Activated CD8-positive, alpha-beta memory T cell treated with anti-CD3 and anti-CD28 coated beads for 48 hours (primary cell): ENCODE measurements around the gene KRTAP9-2.
"Not testable (repeated sequence)": the region's sequence is repeated elsewhere in the genome, so short reads cannot be mapped to it uniquely, and the experiment has no call there.

Experiments used
- DNase-seq, 3 experiments: peaks; one replicate each; pipeline ENCODE4 v3.0.0-alpha.2; 2020; ENCODE audit warnings: low read depth in 2 of 3, low spot score in 2 of 3

KRTAP9-2 gene, protein sequence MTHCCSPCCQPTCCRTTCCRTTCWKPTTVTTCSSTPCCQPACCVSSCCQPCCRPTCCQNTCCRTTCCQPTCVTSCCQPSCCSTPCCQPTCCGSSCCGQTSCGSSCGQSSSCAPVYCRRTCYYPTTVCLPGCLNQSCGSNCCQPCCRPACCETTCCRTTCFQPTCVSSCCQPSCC

DNA sequence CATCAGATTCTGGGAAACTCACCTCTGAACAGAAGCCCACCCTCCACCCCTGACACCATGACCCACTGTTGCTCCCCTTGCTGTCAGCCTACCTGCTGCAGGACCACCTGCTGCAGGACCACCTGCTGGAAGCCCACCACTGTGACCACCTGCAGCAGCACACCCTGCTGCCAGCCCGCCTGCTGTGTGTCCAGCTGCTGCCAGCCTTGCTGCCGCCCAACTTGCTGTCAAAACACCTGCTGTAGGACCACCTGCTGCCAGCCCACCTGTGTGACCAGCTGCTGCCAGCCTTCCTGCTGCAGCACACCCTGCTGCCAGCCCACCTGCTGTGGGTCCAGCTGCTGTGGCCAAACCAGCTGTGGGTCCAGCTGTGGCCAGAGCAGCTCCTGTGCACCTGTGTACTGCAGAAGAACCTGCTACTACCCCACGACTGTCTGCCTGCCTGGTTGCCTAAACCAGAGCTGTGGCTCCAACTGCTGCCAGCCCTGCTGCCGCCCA lies at the start of gene KRTAP9-2:
KRTAP9-2 (plus strand) TSS at position 51 of the 498 bp plus-strand sequence; CDS start at position 58, 7 bp downstream.
- not testable (repeated sequence) for DNase-seq

DNA sequence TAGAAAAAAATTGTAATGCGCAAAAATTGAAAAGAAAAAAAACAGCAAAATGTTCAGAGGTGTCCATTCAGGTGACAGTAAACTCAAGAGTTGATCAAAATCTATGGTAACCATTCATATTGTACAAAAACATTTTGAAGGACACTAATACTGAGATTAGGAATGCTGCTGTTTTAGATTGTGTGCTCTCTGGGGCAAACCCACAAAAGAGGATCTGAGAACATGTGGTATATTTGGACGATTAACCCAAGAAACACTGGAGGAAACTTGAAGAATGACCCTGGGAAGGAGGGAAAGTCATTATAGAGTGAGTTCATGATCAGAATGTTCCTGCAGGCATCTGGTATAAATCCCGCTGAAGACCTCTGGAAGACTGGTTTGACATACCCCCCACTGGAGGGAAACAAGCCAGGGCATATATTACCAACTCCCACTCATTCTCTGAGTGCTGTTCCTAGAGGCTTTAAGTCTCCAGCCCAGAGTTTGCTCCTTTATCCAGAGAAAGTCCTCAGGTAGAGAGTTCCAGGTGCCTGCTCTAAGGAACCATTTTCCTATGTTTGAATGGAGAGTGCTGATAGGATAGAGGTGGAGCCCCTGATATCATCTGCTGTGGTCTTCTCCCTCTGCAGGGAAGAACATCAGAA lies 49.6 kb upstream of the KRTAP9-2 start:
- DNase-seq = no peak

DNA sequence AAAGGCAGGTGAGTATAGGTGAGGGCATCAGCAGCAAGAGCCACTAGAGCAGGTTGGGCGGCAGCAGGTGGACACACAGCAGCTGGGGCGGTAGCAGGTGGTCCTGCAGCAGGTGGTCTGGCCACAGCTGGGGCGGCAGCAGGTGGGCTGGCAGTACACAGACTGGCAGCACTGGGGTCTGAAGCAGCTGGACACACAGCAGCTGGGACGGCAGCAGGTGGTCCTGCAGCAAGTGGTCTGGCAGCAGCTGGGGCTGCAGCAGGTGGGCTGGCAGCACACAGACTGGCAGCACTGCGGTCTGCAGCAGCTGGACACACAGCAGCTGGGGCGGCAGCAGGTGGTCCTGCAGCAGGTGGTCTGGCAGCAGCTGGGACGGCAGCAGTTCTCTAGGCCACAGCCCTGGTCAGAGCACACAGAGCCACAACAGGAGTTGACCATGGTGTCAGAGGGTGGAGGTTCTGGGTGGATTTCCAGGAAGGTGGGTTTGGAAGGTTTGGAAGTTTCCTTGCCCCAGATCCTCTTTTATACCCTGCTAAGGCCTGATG lies 48.6 kb upstream of the KRTAP9-2 start, which contains the start of gene KRTAP4-2:
KRTAP4-2 (minus strand) TSS at position 495 of the 545 bp plus-strand sequence; CDS start at position 438, 57 bp downstream.
- DNase-seq = no peak

DNA sequence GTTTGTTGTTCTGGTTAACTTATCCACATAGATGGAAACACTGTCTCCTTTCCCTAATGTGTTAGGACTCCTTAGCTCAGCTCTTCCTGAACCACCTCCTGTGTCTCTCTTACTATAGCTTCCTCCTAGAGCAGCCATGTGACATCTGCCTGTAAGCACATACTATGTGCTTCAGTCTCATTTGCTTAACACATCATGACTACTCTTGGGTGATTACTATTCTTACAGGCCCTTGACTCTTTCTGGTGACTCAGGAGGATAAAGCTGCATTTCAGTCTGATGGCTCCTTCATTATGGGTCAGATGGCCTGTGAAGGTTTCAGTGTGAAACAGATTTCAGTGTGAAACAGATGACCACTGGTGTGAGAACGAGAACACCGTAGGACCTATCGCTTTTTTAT lies 48.1 kb upstream of the KRTAP9-2 start:
- no peak for DNase-seq

DNA sequence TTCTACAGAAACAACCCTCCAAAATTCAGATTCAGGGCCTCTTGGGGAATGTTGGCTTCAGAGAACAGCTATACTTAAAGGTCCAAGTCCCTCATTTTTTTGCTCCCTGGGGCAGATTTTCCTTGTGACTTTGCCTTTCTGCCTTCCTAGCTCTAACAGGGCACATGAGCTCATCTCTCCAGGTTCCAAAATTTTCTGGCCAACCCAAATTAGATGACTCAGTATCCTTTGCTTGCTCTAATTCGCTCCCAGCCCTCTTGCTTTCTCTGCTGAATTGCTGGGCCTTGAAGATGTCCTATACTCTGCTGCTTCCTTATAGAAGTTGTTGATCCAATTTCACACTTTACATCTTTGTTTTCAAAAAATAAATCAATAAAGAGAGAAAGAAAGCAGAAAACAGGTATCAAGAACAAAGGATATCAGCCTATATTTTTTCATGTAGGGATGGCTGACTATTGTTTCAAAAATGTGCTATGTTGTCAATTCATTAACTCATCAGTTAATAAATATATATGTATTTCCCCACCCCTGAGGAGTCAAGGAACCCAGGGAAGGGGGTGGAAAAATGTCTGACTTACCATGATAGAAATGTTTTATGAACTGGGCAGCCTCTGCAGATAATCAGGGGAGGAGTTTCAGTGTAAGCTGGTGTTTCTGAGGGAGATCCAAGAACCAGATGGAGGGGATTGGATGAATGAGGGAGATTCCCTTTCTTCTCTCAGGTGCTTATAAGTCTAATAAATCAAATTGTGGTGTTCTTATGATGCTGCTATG lies 47.4 kb upstream of the KRTAP9-2 start:
- DNase-seq = no peak

DNA sequence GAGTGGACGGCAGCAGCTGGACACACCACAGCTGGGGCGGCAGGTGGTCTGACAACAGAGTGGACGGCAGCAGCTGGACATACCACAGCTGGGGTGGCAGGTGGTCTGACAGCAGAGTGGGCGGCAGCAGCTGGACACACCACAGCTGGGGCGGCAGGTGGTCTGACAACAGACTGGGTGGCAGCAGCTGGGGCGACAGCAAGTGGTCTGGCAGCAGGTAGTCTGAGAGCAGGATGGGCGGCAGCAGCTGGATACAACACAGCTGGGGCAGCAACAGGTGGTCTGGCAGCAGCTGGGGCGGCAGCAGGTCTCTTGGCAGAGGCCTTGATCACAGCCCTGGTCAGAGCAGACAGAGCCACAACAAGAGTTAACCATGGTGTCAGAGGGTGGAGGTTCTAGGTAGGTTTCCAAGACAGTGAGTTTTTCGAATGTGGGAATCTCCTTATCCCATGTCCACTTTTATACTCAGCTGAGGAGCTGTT lies 41.9 kb upstream of the KRTAP9-2 start, which contains the start of gene KRTAP4-1:
KRTAP4-1 (minus strand) TSS at position 432 of the 482 bp plus-strand sequence; CDS start at position 375, 57 bp downstream.
- no peak for DNase-seq

DNA sequence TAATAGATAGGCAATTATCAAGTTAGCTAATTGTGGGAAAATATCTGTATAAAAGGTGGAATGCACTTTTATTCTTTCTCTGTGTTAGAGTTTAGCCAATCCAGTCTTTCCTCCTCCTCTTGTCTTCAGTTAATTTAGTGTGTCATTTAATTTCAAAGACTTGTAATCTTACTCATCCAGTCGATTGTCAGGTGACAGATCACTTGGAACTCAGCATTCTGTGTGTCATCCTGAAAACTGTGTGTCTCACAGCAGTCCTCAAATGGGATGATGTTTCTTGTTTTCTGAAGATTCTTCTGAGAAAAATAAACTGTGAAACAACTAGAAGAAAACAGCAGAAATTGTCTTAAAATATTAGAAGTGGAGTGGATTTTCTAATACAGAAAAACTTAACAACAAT lies 41.4 kb upstream of the KRTAP9-2 start:
- no peak for DNase-seq

DNA sequence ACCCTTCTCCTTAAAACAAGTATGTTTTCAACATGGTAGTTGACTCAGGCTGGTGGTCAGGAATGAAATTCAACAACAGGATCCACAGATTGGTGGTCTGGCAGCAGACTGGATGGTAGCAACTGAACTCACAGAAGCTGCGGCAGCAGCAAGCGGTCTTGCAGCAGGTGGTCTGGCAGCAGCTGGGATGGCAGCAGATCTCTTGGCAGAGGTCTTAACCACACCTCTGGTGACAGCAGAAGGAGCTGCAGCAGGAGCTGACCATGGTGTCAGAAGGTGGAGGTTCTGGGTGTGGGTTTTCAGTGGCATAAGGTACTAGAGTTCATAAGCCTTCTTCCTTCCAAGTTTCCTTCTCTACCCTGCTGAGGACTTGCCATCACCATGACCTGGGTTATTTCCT lies 39.6 kb upstream of the KRTAP9-2 start:
- DNase-seq = no peak

DNA sequence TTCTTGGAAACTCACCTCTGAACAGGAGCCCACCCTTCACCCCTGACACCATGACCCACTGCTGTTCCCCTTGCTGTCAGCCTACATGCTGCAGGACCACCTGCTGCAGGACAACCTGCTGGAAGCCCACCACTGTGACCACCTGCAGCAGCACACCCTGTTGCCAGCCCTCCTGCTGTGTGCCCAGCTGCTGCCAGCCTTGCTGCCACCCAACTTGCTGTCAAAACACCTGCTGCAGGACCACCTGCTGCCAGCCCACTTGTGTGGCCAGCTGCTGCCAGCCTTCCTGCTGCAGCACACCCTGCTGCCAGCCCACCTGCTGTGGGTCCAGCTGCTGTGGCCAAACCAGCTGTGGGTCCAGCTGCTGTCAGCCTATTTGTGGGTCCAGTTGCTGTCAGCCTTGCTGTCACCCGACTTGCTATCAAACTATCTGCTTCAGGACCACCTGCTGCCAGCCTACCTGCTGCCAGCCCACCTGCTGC lies 36.6 kb upstream of the KRTAP9-2 start, which contains the start of gene KRTAP9-1:
KRTAP9-1 (plus strand) TSS at position 51 of the 482 bp plus-strand sequence; CDS start at position 51, 0 bp downstream.
- DNase-seq = not testable (repeated sequence)

DNA sequence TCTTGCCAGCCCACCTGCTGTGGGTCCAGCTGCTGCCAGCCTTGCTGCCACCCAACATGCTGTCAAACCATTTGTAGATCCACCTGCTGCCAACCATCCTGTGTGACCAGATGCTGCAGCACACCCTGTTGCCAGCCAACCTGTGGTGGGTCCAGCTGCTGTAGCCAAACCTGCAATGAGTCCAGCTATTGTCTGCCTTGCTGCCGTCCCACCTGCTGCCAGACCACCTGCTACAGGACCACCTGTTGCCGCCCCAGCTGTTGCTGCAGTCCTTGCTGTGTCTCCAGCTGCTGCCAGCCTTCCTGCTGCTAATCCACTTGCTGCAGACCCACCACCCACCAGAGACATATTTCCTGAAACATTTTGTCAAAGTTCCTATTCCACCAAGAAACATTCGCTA lies 36.1 kb upstream of the KRTAP9-2 start:
- no peak for DNase-seq

DNA sequence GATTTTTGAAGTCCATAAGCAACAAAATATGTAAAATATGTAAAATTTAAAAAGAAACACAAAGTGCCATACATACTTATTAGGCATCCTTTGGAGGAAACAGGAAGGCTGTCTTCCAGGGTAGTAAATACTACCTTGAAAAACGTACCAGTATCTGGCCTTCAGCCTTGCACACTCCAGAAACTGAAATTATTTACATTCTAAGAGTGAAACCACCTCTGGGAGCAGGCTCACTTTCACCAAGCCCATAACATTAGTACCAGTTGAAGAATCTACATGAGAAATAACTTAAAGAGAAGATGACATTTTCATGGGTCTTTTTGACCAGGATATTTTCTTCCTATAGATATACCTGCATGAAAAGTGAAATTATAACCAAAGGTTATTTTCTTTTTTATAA lies 30.4 kb upstream of the KRTAP9-2 start:
- no peak for DNase-seq

DNA sequence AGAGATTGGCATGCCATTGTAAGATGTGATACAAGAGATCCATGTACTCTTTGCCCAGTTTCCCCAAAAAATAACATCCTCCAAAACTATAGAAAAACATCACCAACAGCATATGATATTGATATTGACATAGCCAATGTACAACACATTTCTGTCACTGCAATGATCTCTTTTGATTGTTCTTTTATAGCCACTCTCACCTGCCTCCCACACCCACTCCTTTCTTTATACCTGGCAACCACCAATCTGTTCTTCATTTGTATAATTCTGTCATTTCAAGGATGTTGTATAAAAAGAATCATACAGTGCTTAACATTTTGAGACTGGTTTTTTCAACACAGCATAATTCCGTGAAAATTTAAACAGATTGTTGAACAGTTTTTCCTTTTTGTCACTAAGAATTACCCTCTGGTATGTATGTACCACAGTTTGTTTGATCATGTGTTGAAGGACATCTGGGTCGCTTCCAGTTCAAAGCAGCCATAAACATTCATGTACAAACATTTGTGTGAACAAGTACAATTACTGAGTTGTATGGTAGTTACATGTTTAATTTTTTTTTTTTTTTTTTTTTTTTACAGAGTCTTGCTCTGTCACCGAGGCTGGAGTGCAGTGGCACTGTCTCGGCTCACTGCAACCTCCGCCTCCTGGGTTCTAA lies 26.9 kb upstream of the KRTAP9-2 start:
- no peak for DNase-seq

DNA sequence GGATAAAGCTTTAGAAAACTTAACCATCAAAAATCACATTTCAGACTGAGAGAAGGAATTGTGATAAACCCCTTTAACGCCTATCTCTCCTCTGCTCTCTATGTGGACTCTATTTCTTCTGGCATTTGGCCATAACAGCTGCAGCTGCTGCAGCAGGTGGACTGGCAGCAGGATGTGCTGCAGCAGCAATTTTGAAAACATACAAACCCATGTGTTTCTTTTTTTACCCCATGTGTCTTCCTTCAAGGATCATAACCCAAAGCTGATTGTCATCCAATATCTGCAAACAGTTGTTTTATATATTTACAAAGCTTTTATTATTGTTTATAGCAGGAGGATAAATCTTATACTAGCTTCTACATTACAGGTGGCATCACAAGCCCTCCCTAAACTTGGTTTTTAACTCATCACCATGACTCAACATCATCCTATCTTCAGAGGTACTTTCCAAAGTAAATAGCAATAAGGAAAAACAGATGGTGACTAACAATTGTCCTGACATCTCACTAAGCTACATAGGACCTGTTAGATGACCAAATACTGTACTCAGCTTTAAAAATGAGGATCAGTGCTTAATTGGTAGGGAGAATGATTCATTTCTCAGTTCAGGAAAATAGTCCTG lies 14.5 kb upstream of the KRTAP9-2 start:
- DNase-seq = no peak

DNA sequence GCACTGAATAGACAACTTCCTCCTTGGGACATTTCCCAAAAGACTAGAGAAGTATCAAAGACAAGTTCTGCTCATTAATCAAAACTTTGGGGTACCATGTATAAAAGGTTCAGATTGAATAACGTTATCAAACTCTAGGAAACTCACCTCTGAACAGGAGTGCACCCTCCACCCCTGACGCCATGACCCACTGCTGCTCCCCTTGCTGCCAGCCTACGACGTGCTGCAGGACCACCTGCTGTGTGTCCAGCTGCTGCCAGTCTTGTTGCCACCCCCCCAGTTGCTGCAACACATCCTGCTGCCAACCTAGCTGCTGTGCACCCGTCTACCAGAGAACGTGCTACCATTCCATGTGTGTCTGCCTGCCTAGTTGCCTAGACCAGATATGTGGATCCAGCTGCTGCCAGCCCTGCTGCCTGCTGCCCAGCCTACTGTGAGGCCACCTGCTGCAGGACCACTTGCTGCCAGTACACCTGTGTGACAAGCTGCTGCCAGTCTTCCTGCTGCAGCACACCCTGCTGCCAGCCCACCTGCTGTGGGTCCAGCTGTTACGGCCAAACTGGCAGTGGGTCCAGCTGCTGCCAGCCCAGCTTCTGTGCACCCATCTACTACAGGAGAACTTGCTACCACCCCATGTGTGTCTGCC lies 13.8 kb upstream of the KRTAP9-2 start:
- DNase-seq = no peak

DNA sequence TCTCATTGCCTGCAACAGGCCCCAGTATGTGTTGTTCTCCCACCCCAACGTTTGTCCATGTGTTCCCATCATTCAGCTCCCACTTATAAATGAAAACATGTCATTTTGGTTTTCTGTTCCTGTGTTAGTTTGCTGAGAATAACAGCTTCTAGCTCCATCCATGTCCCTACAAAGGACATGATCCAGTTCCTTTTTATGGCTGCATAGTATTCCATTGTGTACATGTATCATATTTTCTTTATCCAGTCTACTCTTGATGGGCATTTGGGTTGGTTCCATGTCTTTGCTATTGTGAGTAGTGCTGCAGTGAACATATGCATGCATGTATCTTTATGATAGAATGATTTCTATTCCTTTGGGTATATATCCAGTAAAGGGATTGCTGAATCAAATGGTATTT lies 10.8 kb upstream of the KRTAP9-2 start:
- DNase-seq = no peak

DNA sequence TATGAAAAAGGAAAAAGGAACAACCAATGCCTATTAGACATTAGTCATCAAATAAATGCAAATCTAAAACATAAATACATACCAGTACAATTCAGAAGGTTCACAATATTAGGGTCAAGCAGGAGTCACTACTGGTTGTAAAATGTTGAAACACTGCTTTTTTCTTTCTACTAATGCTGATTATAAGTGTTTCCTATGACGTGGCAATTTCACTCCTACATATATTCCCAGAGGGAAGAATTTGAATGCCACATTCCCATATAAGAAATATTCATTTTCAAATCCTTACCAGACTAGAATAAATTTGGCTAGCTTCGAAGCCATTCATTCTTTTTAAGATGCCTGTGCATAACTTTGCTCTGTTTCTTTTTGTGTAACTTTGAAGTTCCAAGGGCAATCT lies 2.6 kb upstream of the KRTAP9-2 start:
- DNase-seq = no peak

DNA sequence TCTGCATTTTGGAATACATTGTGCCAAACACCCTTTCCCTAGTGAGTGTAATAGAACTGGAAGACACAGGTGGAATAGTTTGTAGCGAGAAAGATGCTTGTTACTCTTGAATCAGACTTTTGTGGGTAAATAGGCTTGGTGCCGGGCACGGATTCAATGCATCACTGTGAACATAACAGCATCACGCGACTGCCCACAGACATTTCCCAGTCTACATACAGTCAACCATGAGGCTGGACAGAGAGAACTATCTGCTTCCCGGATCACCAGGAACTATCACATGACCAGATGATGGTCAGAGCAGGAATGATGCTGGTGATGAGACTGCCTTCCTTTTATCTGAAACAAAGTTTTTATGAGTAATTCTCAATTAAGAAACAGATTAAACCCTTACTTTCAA lies 397 bp upstream of the KRTAP9-2 start:
- no peak for DNase-seq

DNA sequence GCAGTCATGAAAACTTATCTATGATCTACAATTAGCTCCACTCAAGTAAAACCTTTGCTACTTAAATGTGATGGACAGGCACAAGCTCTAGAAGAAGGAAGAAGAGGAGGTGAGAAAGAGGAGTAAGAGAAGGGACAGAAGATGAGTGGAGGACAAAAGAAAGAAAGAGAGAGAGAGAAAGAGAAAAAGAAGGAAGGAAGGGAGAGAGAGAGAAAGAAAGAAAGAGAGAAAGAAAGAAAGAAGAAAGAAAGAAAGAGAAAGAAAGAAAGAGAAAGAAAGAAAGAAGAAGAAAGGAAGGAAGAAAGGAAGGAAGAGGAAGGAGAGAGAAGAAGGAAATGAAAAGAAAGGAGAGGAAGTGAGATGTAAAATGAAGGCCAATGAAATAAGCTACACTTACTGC lies 3.6 kb downstream of the KRTAP9-2 start:
- no peak for DNase-seq

DNA sequence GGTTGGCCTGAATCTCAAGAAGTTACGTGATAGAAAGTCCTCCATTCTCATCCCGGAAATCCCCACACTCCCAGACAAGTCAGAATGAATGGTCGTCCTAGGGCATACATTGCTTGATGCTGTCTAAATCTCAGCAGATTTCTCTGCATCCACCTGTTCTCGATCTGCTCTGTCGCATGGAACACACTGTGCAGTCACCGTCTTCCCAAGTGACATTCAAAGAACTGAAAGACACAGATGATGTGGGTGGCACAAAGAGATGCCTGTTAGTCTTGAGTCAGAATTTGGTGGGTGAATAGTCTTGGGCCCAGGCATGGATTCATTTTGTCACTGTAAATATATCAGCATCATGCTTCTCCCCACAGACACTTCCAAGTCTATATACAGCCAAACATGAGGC lies 5.3 kb downstream of the KRTAP9-2 start:
- DNase-seq = no peak
